Activated naive CD8-positive, alpha-beta T cell treated with anti-CD3 and anti-CD28 coated beads for 36 hours (primary cell): ENCODE data around the gene JAKMIP2. TPM values are rescaled to one million over a fixed set of nuclear protein-coding genes. Genes with fewer than 3 reads are reported as not detected.

Source experiments
- DNase-seq: peaks from one replicate; pipeline ENCODE4 v3.0.0; 2021
- H3K27ac Mint-ChIP-seq: one replicate; pipeline ENCODE4 v1.8.0; 2022; ENCODE audit warnings: mild to moderate bottlenecking, moderate library complexity, mixed read lengths
- H3K27me3 Mint-ChIP-seq: one replicate; pipeline ENCODE4 v1.8.0; 2022; ENCODE audit warnings: mild to moderate bottlenecking, mixed read lengths
- H3K36me3 Mint-ChIP-seq: one replicate; pipeline ENCODE4 v1.8.0; 2021; ENCODE audit warnings: mild to moderate bottlenecking, mixed read lengths
- H3K4me1 Mint-ChIP-seq: one replicate; pipeline ENCODE4 v1.8.0; 2021; ENCODE audit warnings: mixed read lengths
- H3K4me3 Mint-ChIP-seq: one replicate; pipeline ENCODE4 v1.8.0; 2022; ENCODE audit warnings: mild to moderate bottlenecking, moderate library complexity, mixed read lengths
- H3K9me3 Mint-ChIP-seq: one replicate; pipeline ENCODE4 v1.8.0; 2022; ENCODE audit warnings: mixed read lengths
- total RNA-seq, 2 experiments: library from RNA; stranded (reverse); gene quantifications; one replicate each; pipeline ENCODE4 v1.2.3, GENCODE V29; 2021

The JAKMIP2 gene
- total RNA-seq, 2 experiments from 2014 or later = 0.58 to 0.98 TPM

GRCh38 chr5:147708708-147709107 is 73.8 kb downstream of the JAKMIP2 start:
- Mint-ChIP-seq H3K4me1 (no peaks in the 10 kb centered on the region), H3K36me3 (no peaks in the 10 kb centered on the region), H3K4me3 (no peak overlapping the region), H3K9me3 (no peaks in the 10 kb centered on the region), H3K27ac (no peak overlapping the region), H3K27me3 (no peaks in the 10 kb centered on the region)
- DNase-seq = no peak

- H3K9me3 Mint-ChIP-seq = no peaks in the 10 kb centered on the region
- DNase-seq = no peak
- no peaks in the 10 kb centered on the region for H3K27me3 Mint-ChIP-seq
- no peak overlapping the region for H3K4me3 Mint-ChIP-seq
- H3K4me1 Mint-ChIP-seq = no peaks in the 10 kb centered on the region
- no peaks in the 10 kb centered on the region for H3K36me3 Mint-ChIP-seq
- H3K27ac Mint-ChIP-seq = no peak overlapping the region
Observed at GRCh38 chr5:147704544-147704943, 78.0 kb downstream of the JAKMIP2 start.

- no peaks in the 10 kb centered on the region for H3K36me3 Mint-ChIP-seq
- no peaks in the 10 kb centered on the region for H3K4me1 Mint-ChIP-seq
- H3K4me3 Mint-ChIP-seq = no peak overlapping the region
- H3K27me3 Mint-ChIP-seq = no peaks in the 10 kb centered on the region
- no peak overlapping the region for H3K27ac Mint-ChIP-seq
- H3K9me3 Mint-ChIP-seq = peaks cover 13% of the 10 kb centered on the region
- no peak for DNase-seq
Observed at GRCh38 chr5:147701468-147701867, 81.1 kb downstream of the JAKMIP2 start.

GRCh38 chr5:147699496-147700088 is 82.9 kb downstream of the JAKMIP2 start:
- Mint-ChIP-seq H3K4me1 (no peaks in the 10 kb centered on the region), H3K4me3 (no peak overlapping the region), H3K36me3 (no peaks in the 10 kb centered on the region), H3K27ac (no peak overlapping the region), H3K27me3 (no peaks in the 10 kb centered on the region), H3K9me3 (peaks cover 14% of the 10 kb centered on the region)
- no peak for DNase-seq

- Mint-ChIP-seq H3K9me3 (peaks cover 14% of the 10 kb centered on the region), H3K27me3 (no peaks in the 10 kb centered on the region), H3K27ac (no peak overlapping the region), H3K4me3 (no peak overlapping the region), H3K36me3 (no peaks in the 10 kb centered on the region), H3K4me1 (no peaks in the 10 kb centered on the region)
- DNase-seq = no peak
Observed at GRCh38 chr5:147697380-147697779, 85.1 kb downstream of the JAKMIP2 start.

- no peaks in the 10 kb centered on the region for H3K27me3 Mint-ChIP-seq
- H3K4me1 Mint-ChIP-seq = no peaks in the 10 kb centered on the region
- no peak overlapping the region for H3K4me3 Mint-ChIP-seq
- H3K9me3 Mint-ChIP-seq = peaks cover 14% of the 10 kb centered on the region
- no peaks in the 10 kb centered on the region for H3K36me3 Mint-ChIP-seq
- no peak for DNase-seq
- no peak overlapping the region for H3K27ac Mint-ChIP-seq
Observed at GRCh38 chr5:147694772-147695171, 87.8 kb downstream of the JAKMIP2 start.

- no peak overlapping the region for H3K4me3 Mint-ChIP-seq
- H3K9me3 Mint-ChIP-seq = peaks cover 10% of the 10 kb centered on the region
- no peak for DNase-seq
- H3K27me3 Mint-ChIP-seq = no peaks in the 10 kb centered on the region
- H3K4me1 Mint-ChIP-seq = no peaks in the 10 kb centered on the region
- no peaks in the 10 kb centered on the region for H3K36me3 Mint-ChIP-seq
- no peak overlapping the region for H3K27ac Mint-ChIP-seq
Observed at GRCh38 chr5:147693233-147693632, 89.3 kb downstream of the JAKMIP2 start.

GRCh38 chr5:147691130-147691529 is 91.4 kb downstream of the JAKMIP2 start:
- H3K27me3 Mint-ChIP-seq = no peaks in the 10 kb centered on the region
- no peaks in the 10 kb centered on the region for H3K9me3 Mint-ChIP-seq
- no peaks in the 10 kb centered on the region for H3K4me1 Mint-ChIP-seq
- no peaks in the 10 kb centered on the region for H3K36me3 Mint-ChIP-seq
- H3K4me3 Mint-ChIP-seq = no peak overlapping the region
- H3K27ac Mint-ChIP-seq = no peak overlapping the region
- DNase-seq = no peak

- H3K36me3 Mint-ChIP-seq = no peaks in the 10 kb centered on the region
- no peaks in the 10 kb centered on the region for H3K27me3 Mint-ChIP-seq
- H3K4me3 Mint-ChIP-seq = no peak overlapping the region
- H3K4me1 Mint-ChIP-seq = no peaks in the 10 kb centered on the region
- no peak overlapping the region for H3K27ac Mint-ChIP-seq
- H3K9me3 Mint-ChIP-seq = no peaks in the 10 kb centered on the region
- no peak for DNase-seq
Observed at GRCh38 chr5:147690595-147690994, 91.9 kb downstream of the JAKMIP2 start.

GRCh38 chr5:147689426-147689825 is 93.1 kb downstream of the JAKMIP2 start:
- Mint-ChIP-seq H3K27ac (no peak overlapping the region), H3K4me3 (no peak overlapping the region), H3K9me3 (no peaks in the 10 kb centered on the region)

GRCh38 chr5:147688656-147689356 is 93.7 kb downstream of the JAKMIP2 start:
- Mint-ChIP-seq H3K4me3 (no peak overlapping the region), H3K36me3 (no peaks in the 10 kb centered on the region), H3K4me1 (no peaks in the 10 kb centered on the region), H3K27ac (no peak overlapping the region), H3K9me3 (no peaks in the 10 kb centered on the region), H3K27me3 (no peaks in the 10 kb centered on the region)
- DNase-seq = no peak

More at GRCh38 chr5:147689426-147689825, 93.1 kb downstream of the JAKMIP2 start:
- no peak for DNase-seq
- no peaks in the 10 kb centered on the region for H3K27me3 Mint-ChIP-seq
- H3K4me1 Mint-ChIP-seq = no peaks in the 10 kb centered on the region
- H3K36me3 Mint-ChIP-seq = no peaks in the 10 kb centered on the region

GRCh38 chr5:147687118-147687517 is 95.4 kb downstream of the JAKMIP2 start:
- Mint-ChIP-seq H3K27ac (no peak overlapping the region), H3K36me3 (no peaks in the 10 kb centered on the region), H3K27me3 (no peaks in the 10 kb centered on the region), H3K4me1 (no peaks in the 10 kb centered on the region), H3K4me3 (no peak overlapping the region), H3K9me3 (no peaks in the 10 kb centered on the region)
- DNase-seq = no peak

GRCh38 chr5:147686421-147686820 is 96.1 kb downstream of the JAKMIP2 start:
- no peaks in the 10 kb centered on the region for H3K4me1 Mint-ChIP-seq
- no peaks in the 10 kb centered on the region for H3K9me3 Mint-ChIP-seq
- H3K36me3 Mint-ChIP-seq = no peaks in the 10 kb centered on the region
- no peak overlapping the region for H3K4me3 Mint-ChIP-seq
- no peak for DNase-seq
- no peak overlapping the region for H3K27ac Mint-ChIP-seq
- H3K27me3 Mint-ChIP-seq = no peaks in the 10 kb centered on the region

GRCh38 chr5:147685993-147686392 is 96.5 kb downstream of the JAKMIP2 start:
- Mint-ChIP-seq H3K27ac (no peak overlapping the region), H3K36me3 (no peaks in the 10 kb centered on the region), H3K4me3 (no peak overlapping the region), H3K27me3 (no peaks in the 10 kb centered on the region), H3K9me3 (no peaks in the 10 kb centered on the region), H3K4me1 (no peaks in the 10 kb centered on the region)
- no peak for DNase-seq

GRCh38 chr5:147675168-147675567 is 107.4 kb downstream of the JAKMIP2 start:
- H3K4me1 Mint-ChIP-seq = no peaks in the 10 kb centered on the region
- H3K36me3 Mint-ChIP-seq = no peaks in the 10 kb centered on the region
- DNase-seq = no peak
- H3K27ac Mint-ChIP-seq = no peak overlapping the region
- H3K4me3 Mint-ChIP-seq = no peak overlapping the region
- no peaks in the 10 kb centered on the region for H3K27me3 Mint-ChIP-seq
- H3K9me3 Mint-ChIP-seq = no peaks in the 10 kb centered on the region

GRCh38 chr5:147674411-147674810 is 108.1 kb downstream of the JAKMIP2 start:
- Mint-ChIP-seq H3K36me3 (no peaks in the 10 kb centered on the region), H3K27ac (no peak overlapping the region), H3K27me3 (no peaks in the 10 kb centered on the region), H3K4me3 (no peak overlapping the region), H3K9me3 (no peaks in the 10 kb centered on the region), H3K4me1 (no peaks in the 10 kb centered on the region)
- no peak for DNase-seq
